Neutrophil (primary cell): Measurements from ENCODE around the gene LYL1.

ENCODE experiments used
- H3K27ac ChIP-seq: fragments of 200-600 bp; sonication (generic); 2 replicates; pipeline ENCODE4 v1.5.1; 2016; ENCODE audit warnings: mild to moderate bottlenecking, moderate library complexity
- H3K27me3 ChIP-seq: fragments of 200-600 bp; sonication (generic); 2 replicates; pipeline ENCODE4 v1.6.0; 2016; ENCODE audit warnings: mild to moderate bottlenecking
- H3K36me3 ChIP-seq: fragments of 200-600 bp; sonication (generic); 2 replicates; pipeline ENCODE4 v1.5.1; 2017
- H3K4me1 ChIP-seq, 2 experiments: fragments of 200-600 bp in 1 of 2; sonication (generic) in 1 of 2; 1 replicate in 1 of 2; 2 replicates in 1 of 2; pipeline versions ENCODE4 v1.5.1 to v1.6.1; 2013 to 2016; ENCODE audit warnings: low read depth in 1 of 2, low read length in 1 of 2, mild to moderate bottlenecking in 1 of 2, moderate library complexity in 1 of 2; ENCODE audit not compliant: control insufficient read depth in 1 of 2, insufficient read depth in 1 of 2
- H3K4me3 ChIP-seq, 2 experiments: fragments of 200-600 bp in 1 of 2; sonication (generic) in 1 of 2; 1 replicate in 1 of 2; 2 replicates in 1 of 2; pipeline ENCODE4 v1.5.1; 2013 to 2016; ENCODE audit warnings: low read depth in 1 of 2, low read length in 1 of 2, mild to moderate bottlenecking in 1 of 2, moderate library complexity in 1 of 2
- H3K9me3 ChIP-seq: fragments of 200-600 bp; sonication (generic); 2 replicates; pipeline ENCODE4 v1.5.1; 2016
- TF ChIP-seq, protein P1 (sequence below): fragments of 200-600 bp; sonication (generic); IDR thresholded peaks from 2 replicates; pipeline ENCODE4 v1.5.1; 2016; ENCODE audit warnings: antibody characterized with exemption

LYL1 gene

DNA sequence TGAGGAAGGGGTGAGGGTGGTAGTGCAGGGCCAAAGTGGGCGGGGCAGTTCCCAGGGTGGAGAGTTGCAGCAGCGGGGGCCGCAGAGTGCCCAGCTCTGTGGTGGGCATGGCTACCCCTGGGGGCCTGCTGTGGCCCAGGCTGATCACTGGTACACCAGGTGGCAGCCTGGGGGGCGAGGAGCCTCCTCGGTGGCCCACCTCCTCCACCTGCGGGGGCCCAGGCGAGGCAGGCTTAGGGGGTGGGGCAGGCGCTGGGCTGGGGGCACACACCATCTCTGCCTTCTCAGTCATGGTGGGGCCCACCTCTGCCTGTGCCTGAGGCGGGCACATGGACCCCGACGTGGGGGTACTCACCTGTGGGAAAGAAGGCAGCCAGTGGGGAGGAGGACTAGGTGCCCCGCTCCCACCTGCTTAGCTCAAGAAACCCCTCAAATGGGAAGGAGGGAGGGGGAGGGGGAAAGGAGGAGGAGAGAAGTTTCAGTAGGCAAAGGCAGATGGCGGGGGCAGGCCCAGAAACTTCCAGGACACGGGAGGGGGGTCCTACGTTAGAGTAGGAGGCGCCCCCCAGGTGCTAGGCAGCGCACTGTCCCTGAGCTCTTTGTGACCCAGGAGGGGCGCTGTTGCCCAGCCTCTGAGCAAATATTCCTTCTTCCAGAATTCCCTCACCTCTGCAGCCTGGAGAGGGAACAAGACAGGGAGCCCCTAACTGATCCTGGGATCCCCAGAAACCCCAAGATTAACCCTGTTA, 1.6 kb downstream of the LYL1 start:
- H3K9me3 ChIP-seq = no peaks in the 10 kb centered on the region
- peak overlapping the region; percentile 93 to 95 for H3K4me3 ChIP-seq
- H3K36me3 ChIP-seq = peaks cover 14% of the 10 kb centered on the region
- H3K4me1 ChIP-seq = peaks cover 79 to 86% of the 10 kb centered on the region in 2 experiments
- no peaks in the 10 kb centered on the region for H3K27me3 ChIP-seq
- TF ChIP-seq, protein P1, sequence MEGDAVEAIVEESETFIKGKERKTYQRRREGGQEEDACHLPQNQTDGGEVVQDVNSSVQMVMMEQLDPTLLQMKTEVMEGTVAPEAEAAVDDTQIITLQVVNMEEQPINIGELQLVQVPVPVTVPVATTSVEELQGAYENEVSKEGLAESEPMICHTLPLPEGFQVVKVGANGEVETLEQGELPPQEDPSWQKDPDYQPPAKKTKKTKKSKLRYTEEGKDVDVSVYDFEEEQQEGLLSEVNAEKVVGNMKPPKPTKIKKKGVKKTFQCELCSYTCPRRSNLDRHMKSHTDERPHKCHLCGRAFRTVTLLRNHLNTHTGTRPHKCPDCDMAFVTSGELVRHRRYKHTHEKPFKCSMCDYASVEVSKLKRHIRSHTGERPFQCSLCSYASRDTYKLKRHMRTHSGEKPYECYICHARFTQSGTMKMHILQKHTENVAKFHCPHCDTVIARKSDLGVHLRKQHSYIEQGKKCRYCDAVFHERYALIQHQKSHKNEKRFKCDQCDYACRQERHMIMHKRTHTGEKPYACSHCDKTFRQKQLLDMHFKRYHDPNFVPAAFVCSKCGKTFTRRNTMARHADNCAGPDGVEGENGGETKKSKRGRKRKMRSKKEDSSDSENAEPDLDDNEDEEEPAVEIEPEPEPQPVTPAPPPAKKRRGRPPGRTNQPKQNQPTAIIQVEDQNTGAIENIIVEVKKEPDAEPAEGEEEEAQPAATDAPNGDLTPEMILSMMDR = peak; percentile 18
- peak overlapping the region; percentile 99 for H3K27ac ChIP-seq

DNA sequence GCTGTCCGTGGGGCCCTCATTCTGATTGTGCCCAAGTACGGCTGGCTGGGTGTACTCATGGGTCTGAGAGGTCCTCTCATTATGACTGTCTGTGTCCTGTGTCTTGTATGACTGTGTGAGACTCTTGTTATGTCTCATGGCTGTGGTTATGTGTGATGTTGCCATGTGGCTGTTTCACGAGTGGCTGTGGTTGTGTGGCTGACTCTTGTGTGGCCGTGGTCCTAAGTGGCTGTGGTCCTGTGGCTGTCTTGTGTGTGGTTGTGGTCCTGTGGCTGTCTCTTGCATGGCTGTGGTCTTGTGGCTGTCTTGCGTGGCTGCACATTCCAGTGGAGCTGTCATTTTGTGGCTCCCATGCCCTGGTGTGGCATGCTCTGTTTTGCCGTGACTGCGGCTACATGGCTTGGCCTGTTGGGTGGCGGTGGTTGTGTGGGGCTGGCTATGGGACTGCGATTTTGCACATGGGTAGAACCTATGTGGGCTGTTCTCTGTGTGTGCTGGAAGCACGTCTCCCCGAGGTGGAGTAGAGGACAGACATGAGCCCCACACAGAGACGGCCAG, 2.5 kb downstream of the LYL1 start:
- Histone ChIP-seq H3K36me3 (peaks cover 14% of the 10 kb centered on the region), H3K9me3 (no peaks in the 10 kb centered on the region), H3K4me1 (peaks cover 77 to 86% of the 10 kb centered on the region in 2 experiments), H3K27me3 (no peaks in the 10 kb centered on the region), H3K4me3 (peak overlapping the region; percentile 93 to 95), H3K27ac (peak overlapping the region; percentile 99)
- TF ChIP-seq, protein P1 = no peak

DNA sequence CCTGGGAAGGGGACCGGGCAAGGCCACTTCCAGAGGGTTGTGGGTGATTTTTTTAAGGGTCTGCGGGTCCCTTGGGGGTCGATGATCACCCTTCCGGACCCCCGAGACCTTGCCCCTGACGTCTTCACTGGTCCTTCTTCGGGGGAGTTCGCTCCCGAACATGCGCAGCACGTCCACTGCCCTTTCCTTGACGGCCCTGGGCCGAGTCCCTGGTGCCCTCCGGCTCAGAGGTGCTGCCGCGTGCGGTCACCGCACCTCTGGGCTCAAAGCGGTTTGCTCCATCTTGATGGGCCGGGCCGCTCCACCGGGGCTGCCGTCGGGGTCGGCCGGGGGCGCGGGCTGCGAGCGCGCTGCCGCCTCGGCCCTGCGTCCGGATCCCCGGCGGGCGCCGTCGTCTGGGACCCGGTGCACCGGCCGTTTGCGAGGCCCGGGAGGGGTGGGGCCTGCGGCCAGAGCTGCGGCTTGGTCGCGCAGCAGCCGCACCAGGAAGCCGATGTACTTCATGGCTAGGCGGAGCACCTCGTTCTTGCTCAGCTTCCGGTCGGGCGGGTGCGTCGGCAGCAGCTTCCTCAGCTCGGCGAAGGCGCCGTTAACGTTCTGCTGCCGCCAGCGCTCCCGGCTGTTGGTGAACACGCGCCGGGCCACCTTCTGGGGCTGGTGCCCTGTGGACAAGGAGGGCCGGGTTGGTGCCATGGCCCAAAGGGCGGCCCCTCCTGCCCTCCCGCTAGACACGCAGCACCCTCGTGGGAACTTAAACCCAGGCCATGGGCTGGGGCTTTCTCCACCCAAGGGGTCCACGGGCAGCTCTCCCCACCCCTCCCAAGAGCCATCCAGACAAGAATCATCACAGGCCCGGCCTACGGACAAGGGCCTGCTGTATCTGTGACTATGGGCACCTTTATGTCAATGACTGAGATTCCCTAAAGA, 3.3 kb downstream of the LYL1 start:
- H3K9me3 ChIP-seq = no peaks in the 10 kb centered on the region
- H3K36me3 ChIP-seq = peaks cover 14% of the 10 kb centered on the region
- peaks cover 77 to 86% of the 10 kb centered on the region in 2 experiments for H3K4me1 ChIP-seq
- H3K27me3 ChIP-seq = no peaks in the 10 kb centered on the region
- TF ChIP-seq, protein P1 = peak; percentile 11
- H3K27ac ChIP-seq = peak overlapping the region; percentile 99
- H3K4me3 ChIP-seq = peak overlapping the region; percentile 93 to 95

DNA sequence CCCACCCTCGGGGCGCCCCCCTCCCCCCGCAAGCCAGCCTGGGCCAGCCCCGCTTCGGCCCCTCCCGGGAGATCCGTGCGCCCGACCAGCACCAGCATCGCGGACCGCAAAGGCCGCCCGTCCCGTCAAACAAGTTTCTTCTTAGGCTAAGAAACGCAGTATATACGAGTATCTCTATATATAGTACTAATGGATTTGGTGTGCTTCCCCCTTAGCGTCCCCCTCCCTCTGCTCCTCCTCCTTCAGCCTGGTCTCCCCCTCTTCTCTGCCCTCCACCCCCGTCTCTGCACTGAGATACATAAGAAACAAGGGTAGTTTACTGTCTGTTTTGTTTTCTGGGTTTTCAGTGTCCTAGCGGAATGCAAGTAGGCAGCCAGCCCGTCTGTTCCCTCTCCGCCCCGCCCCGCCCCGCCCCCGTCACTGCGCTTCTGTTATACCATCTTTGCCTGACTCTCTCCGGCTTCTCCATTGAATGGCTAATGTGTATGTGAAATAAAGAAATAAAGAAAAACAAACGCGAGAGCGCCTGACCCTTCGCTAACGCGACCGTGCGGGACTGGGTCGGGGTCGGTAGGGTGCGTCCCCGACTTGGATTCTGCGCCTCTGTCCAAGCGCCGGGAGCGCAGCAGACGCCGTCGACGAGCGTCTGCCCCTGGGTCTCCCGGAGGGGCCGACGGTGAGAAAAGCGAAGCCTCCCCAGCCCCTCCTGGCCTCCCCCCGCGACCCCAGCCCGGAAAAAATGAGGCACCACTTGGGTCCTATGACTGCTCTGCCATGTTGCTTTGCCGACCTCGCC, 4.2 kb downstream of the LYL1 start:
- Histone ChIP-seq H3K27me3 (no peaks in the 10 kb centered on the region), H3K27ac (peak overlapping the region; percentile 99), H3K9me3 (no peaks in the 10 kb centered on the region), H3K36me3 (peaks cover 14% of the 10 kb centered on the region), H3K4me1 (peaks cover 75 to 85% of the 10 kb centered on the region in 2 experiments), H3K4me3 (peak overlapping the region; percentile 93 to 95)
- TF ChIP-seq, protein P1 = peak; percentile 41
